Activated naive CD4-positive, alpha-beta T cell treated with anti-CD3 and anti-CD28 coated beads, Interleukin-2, amount 10 ng/mL, durations not matched to agents 7 days and 5 days (primary cell): ENCODE measurements around the gene OSBPL1A.

Experiments used
- CTCF ChIA-PET: fragments of 350-600 bp; sonication (Branson Sonifier 250); formaldehyde crosslinking; loops from one replicate; lab custom pipeline; 2021; ENCODE audit warnings: antibody characterized with exemption; lab: Charles Lee
- DNase-seq: peaks from one replicate; pipeline ENCODE4 v3.0.0-alpha.2; 2020
- H3K27ac Mint-ChIP-seq: one replicate; pipeline ENCODE4 v1.8.0; 2021; ENCODE audit warnings: mild to moderate bottlenecking, moderate library complexity, mixed read lengths
- H3K27me3 Mint-ChIP-seq: one replicate; pipeline ENCODE4 v1.8.0; 2021; ENCODE audit warnings: mild to moderate bottlenecking, mixed read lengths
- H3K36me3 Mint-ChIP-seq: one replicate; pipeline ENCODE4 v1.8.0; 2021; ENCODE audit warnings: mixed read lengths
- H3K4me1 Mint-ChIP-seq: one replicate; pipeline ENCODE4 v1.8.0; 2021; ENCODE audit warnings: mixed read lengths
- H3K4me3 Mint-ChIP-seq: one replicate; pipeline ENCODE4 v1.8.0; 2021; ENCODE audit warnings: mild to moderate bottlenecking, moderate library complexity, mixed read lengths
- H3K9me3 Mint-ChIP-seq: one replicate; pipeline ENCODE4 v1.8.0; 2021; ENCODE audit warnings: mixed read lengths

Gene OSBPL1A

DNA sequence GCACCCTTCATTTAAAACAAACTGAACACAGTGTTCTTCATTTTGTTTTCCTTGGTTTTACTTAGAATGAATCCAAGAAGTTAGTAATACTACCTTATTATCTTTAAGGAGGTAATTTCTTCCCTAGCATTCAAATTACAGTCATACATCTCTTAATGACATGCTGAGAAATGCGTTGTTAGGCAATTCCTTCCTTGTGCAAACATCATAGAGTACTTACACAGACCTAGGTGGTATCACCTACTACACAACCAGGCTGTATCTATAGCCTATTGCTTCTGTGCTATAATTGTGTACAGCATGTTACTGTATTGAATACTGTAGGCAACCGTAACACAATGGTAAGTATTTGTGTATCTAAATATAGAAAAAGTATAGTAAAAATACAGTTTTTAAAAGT, 267.1 kb downstream of the OSBPL1A start:
- no peak for DNase-seq
- no peaks in the 10 kb centered on the region for H3K27me3 Mint-ChIP-seq
- peaks cover 64% of the 10 kb centered on the region for H3K36me3 Mint-ChIP-seq
- no peaks in the 10 kb centered on the region for H3K4me1 Mint-ChIP-seq
- no peak overlapping the region for H3K4me3 Mint-ChIP-seq
- no peak overlapping the region for H3K27ac Mint-ChIP-seq
- CTCF ChIA-PET, result no interaction called here
- H3K9me3 Mint-ChIP-seq, result no peaks in the 10 kb centered on the region

DNA sequence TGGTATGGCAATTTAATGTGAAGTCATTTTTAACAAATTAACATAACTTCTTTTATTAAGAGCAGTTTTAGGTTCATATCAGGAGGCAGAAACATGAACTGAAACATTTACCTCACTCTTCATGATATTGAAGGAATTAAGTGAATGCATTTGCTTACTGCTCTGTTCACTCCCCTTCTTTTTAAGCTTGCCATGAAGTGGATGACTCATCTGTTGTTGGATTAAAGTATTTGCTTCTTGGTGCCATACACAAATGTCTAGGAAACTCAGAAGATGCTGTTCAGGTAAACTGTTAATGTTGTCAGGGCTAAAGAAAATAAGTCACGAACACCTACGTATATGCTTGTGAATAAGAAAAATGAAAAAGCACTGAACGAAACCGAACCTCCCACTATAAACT, 268.9 kb downstream of the OSBPL1A start:
- H3K9me3 Mint-ChIP-seq, result no peaks in the 10 kb centered on the region
- H3K27me3 Mint-ChIP-seq, result no peaks in the 10 kb centered on the region
- H3K4me3 Mint-ChIP-seq, result no peak overlapping the region
- H3K4me1 Mint-ChIP-seq, result no peaks in the 10 kb centered on the region
- H3K27ac Mint-ChIP-seq, result no peak overlapping the region
- H3K36me3 Mint-ChIP-seq, result peaks cover 66% of the 10 kb centered on the region
- CTCF ChIA-PET, result no interaction called here
- DNase-seq, result no peak

DNA sequence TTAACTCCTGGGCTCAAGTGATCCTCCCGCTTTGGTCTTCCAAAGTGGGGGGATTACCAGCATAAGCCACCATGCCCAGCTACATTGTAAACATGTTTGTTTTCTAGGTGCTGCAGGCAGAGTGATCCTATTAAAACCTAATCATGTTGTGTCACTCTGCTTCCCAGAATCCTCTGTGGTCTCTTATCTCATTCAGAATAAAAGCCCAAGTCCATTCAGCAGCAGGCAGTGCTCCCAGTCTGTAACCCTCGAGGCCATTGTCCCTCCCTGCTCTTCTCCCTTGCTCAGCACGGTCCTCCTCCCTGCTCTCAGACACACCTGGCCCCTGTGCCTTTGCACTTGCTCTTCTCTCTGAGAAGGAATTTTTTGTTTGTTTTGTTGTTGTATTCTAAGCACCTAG, 269.9 kb downstream of the OSBPL1A start:
- Mint-ChIP-seq H3K27me3 (no peaks in the 10 kb centered on the region), H3K4me3 (no peak overlapping the region), H3K27ac (no peak overlapping the region), H3K9me3 (no peaks in the 10 kb centered on the region), H3K4me1 (no peaks in the 10 kb centered on the region), H3K36me3 (peaks cover 67% of the 10 kb centered on the region)
- DNase-seq, result no peak
- CTCF ChIA-PET, result interaction anchor here (0.9 kb wide), 1 partner anchor 210 kb away, joined by 3 read pairs; no protein-coding TSS in a partner anchor

DNA sequence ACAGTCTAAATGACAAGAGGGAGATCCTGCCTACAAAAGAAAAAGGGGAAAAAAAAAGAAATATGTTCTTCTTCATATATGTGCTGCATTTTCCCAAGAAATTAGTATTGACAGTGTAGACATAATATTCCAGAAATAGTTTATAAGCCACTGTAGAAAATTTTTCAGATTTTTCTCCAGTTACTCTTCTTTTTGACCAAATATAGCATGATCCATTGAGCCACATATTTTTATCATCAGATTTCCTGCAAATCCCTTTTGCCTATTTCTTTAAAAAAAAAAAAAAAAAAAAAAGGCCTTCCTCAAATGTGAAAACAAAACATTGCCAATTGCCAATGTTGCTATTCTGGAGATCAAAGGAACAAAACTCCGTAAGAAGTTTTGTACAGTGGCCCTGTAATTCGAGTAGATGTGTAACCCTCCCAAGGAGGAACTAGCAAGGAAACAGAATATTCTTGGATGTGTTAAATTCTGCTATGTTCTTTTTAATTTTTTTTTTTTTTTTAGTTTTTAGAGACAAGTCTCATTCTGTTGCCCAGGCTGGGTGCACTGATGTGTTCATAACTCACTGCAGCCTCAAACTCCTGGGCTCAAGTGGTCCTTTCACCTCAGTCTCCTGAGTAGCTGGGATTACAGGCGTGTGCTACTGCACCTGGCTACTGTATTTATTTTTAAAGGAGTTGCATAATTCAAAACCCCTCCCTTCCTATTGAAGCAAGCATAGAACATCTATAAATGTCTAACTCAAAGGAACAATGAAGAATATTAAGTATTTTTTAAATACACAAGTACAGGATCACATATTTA, 271.3 kb downstream of the OSBPL1A start:
- H3K4me3 Mint-ChIP-seq, result no peak overlapping the region

DNA sequence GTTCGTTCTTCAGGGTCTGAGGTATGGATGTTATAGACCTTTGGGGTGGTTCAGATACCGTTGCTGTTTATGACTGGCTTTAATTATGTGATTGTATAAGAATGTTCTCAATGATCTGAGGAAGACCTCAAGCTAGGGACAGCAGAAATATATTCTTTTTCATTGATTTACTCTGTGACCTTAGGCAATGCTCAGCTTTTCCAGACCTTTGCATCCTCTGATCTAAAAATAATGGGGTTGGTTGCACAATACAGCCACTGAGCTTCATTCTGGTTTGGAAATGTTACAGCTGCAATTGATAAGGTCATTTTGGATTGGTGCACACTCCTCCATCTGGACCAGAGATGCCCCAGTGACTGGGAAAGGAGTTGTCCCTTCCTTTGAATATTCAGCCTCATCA, 276.0 kb downstream of the OSBPL1A start:
- CTCF ChIA-PET, result no interaction called here
- peaks cover 61% of the 10 kb centered on the region for H3K36me3 Mint-ChIP-seq
- no peak overlapping the region for H3K27ac Mint-ChIP-seq
- H3K4me3 Mint-ChIP-seq, result no peak overlapping the region
- no peaks in the 10 kb centered on the region for H3K27me3 Mint-ChIP-seq
- no peak for DNase-seq
- no peaks in the 10 kb centered on the region for H3K9me3 Mint-ChIP-seq
- peaks cover 6% of the 10 kb centered on the region for H3K4me1 Mint-ChIP-seq

More for the DNA sequence above, 271.3 kb downstream of the OSBPL1A start:
- no peak overlapping the region for H3K27ac Mint-ChIP-seq
- DNase-seq, result no peak
- H3K9me3 Mint-ChIP-seq, result no peaks in the 10 kb centered on the region
- no peaks in the 10 kb centered on the region for H3K4me1 Mint-ChIP-seq
- H3K27me3 Mint-ChIP-seq, result no peaks in the 10 kb centered on the region
- H3K36me3 Mint-ChIP-seq, result peaks cover 67% of the 10 kb centered on the region
- CTCF ChIA-PET, result no interaction called here

DNA sequence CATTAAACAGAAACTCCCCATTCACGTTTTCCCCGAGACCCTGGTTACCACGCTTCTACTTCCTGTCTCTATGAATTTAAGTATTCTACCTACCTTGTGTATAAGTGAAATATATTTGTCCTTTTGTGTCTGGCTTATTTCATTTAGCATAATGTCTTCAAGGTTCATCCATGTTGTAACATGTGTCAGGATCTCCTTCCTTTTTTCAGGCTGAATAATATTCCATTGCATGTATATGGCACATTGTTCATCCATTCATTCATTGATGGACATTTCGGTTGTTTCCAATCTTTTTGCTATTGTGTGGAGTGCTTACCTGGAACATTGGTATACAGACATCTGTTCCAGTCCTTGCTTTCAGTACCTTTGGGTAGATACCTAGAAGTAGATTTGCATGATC, 276.9 kb downstream of the OSBPL1A start:
- Mint-ChIP-seq H3K27me3 (no peaks in the 10 kb centered on the region), H3K36me3 (peaks cover 61% of the 10 kb centered on the region), H3K4me3 (no peak overlapping the region), H3K27ac (no peak overlapping the region), H3K4me1 (peaks cover 13% of the 10 kb centered on the region), H3K9me3 (no peaks in the 10 kb centered on the region)
- DNase-seq, result no peak
- CTCF ChIA-PET, result interaction anchor here (1.1 to 3.1 kb wide), 4 partner anchors 58 to 309 kb away, joined by 3 to 12 read pairs (median 4); no protein-coding TSS in a partner anchor

DNA sequence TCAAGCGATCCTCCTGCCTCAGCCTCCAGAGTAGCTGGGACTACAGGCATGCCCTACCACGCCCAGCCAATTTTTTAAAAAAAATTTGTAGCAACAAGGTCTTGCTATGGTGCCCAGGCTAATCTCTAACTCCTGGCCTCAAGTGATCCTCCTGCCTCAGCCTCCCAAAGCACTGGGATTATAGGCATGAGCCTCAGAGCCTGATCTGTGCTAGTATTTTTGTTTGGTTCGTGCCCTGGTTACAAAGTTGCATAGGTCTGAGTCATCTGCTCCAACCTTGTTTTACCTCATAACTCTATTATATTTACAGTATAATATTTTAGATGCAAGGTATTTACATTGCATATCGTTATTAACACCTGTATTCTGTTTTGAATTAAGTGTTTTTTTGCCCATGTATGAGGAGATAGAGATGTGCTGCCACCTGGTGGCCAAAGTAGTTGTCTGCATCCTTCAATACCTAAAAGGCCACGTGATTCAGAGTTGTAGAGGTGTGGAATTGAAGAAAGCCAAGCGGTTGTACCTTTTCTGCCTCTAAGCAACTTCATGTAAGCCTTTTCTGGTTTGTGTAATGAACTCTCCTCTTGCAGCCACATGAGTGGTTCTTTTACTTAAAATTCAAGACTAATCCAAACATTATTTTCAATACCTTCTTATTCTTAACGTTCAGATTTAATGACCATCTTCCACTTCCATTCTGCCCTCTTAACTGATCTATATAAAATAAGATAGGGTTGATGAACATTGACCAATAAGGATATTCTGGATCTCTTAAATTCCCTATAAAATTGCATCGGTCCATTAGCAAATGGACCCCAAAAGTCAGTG, 278.7 kb downstream of the OSBPL1A start:
- no peak overlapping the region for H3K4me3 Mint-ChIP-seq
- peak; percentile 85 for DNase-seq
- H3K36me3 Mint-ChIP-seq, result peaks cover 63% of the 10 kb centered on the region
- no peaks in the 10 kb centered on the region for H3K27me3 Mint-ChIP-seq
- CTCF ChIA-PET, result interaction anchor here (0.7 to 3.1 kb wide), 11 partner anchors 37 to 490 kb away, joined by 3 to 12 read pairs (median 3); no protein-coding TSS in a partner anchor
- H3K4me1 Mint-ChIP-seq, result peaks cover 22% of the 10 kb centered on the region
- H3K27ac Mint-ChIP-seq, result no peak overlapping the region
- H3K9me3 Mint-ChIP-seq, result no peaks in the 10 kb centered on the region

DNA sequence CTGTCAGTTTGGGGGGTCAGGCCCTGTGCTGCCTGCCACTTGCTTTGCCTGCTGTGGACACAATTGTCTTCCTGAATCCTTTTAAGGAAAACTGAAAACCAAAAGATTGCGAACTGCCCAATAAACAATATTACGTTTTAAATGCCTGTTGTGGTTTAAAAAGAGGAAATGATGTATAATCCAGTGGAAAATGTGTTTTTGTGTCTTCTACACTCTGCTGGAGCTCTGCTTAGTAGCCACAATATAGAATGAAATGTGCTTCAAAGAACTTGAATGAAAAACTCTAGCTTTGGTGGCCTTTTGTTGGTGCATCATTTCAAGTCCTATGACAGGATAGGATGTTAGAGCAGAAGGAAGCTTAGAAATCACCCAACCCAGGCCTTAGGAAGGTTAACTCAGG, 282.0 kb downstream of the OSBPL1A start:
- Mint-ChIP-seq H3K27ac (no peak overlapping the region), H3K36me3 (peaks cover 56% of the 10 kb centered on the region), H3K4me3 (no peak overlapping the region), H3K4me1 (peaks cover 26% of the 10 kb centered on the region), H3K9me3 (no peaks in the 10 kb centered on the region), H3K27me3 (no peaks in the 10 kb centered on the region)
- no peak for DNase-seq
- CTCF ChIA-PET, result interaction anchor here (0.7 to 3.0 kb wide), 5 partner anchors 11 to 244 kb away, joined by 3 to 13 read pairs (median 3); no protein-coding TSS in a partner anchor

DNA sequence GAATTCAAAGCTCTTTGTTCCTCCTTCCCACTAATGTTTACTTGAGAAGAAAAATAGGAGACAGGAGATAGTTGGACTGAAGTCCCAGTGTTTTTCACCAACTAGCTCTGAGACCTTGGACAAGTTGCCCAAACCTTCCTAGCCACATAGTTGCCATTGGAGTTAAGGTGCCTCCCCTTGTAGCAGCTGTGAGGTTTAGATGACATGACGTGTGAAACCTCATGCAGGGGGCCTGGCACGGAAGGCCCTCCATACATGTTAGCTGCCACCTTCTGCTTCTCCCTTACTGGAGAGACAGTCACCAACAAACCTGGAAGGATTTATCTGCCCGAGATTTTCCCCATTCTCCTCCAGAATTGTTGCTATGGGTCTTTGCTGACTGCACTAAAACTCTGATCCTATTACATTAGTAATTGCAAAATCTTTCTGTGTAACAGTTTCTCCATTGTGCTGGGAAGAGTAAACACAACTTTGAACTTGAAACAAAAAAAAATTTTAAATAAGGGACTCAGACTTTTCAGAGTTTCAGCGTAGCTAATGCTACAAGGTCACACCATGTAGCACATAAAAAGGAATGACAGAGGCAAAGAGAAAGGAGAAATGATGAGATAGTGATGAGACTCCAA, 282.6 kb downstream of the OSBPL1A start:
- H3K4me1 Mint-ChIP-seq, result peaks cover 26% of the 10 kb centered on the region
- H3K27ac Mint-ChIP-seq, result no peak overlapping the region
- H3K4me3 Mint-ChIP-seq, result no peak overlapping the region
- no peaks in the 10 kb centered on the region for H3K27me3 Mint-ChIP-seq
- H3K36me3 Mint-ChIP-seq, result peaks cover 55% of the 10 kb centered on the region
- H3K9me3 Mint-ChIP-seq, result no peaks in the 10 kb centered on the region
- CTCF ChIA-PET, result interaction anchor here (0.9 to 3.0 kb wide), 5 partner anchors 10 to 304 kb away, joined by 3 to 13 read pairs (median 3); no protein-coding TSS in a partner anchor
- DNase-seq, result no peak

DNA sequence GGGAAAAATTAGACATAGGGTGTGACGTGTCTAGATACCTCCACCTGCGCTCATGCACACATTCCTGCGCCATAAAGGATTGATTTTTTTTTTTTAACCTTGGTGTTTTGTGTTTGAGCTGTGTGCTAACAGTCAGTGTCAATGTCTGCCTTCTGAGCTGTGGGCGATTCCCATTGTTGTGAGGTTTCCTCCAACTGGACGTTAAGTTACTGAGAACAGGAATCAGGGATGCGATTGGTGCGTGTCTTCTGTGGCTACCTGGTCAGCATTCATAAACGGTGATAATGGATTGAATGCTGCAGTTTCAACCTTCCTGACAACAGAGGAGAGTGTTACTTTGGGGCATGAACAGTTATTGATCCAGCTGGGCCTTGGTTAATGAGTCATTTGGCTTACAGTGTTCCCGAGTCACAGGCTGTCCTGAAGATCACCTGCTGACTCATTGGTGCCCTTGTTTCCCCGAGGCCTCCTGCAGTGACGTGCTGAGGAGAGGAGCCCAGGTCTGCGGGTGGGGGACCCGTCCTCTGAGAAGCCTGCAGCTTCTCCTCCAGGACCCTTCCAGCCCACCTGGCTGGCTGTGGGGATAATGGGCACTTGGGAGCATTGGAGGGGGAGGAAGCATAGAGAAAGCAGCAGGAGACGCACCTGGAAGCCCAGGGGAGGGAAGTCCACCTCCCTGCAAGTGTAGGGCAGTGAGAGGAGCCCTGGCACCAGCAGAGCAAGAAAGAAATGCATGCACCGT, 284.6 kb downstream of the OSBPL1A start:
- CTCF ChIA-PET, result interaction anchor here (1.4 kb wide), 1 partner anchor 159 kb away, joined by 3 read pairs; no protein-coding TSS in a partner anchor
- no peaks in the 10 kb centered on the region for H3K9me3 Mint-ChIP-seq
- H3K27ac Mint-ChIP-seq, result peak overlapping the region; percentile 2
- H3K27me3 Mint-ChIP-seq, result no peaks in the 10 kb centered on the region
- no peak overlapping the region for H3K4me3 Mint-ChIP-seq
- H3K36me3 Mint-ChIP-seq, result peaks cover 50% of the 10 kb centered on the region
- DNase-seq, result no peak
- peaks cover 20% of the 10 kb centered on the region for H3K4me1 Mint-ChIP-seq

DNA sequence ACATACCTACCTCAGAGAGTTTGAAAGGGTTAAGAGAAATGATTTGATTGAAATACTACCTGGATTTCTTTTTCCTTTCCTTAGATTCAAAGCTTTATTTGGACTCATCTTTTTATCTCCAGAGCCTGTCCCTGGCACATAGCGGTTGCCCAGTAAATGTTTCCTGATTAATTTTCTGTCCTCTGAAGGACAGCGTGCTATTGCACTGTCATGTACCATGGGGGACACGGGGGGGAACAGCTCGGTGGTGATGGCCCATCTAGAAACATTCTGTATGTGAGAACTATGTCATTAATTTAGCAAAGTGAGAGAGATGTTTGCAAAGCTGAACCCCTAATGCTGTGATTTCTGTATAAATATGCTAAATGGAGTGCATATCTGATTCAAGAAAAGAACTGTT, 285.2 kb downstream of the OSBPL1A start:
- H3K36me3 Mint-ChIP-seq, result peaks cover 48% of the 10 kb centered on the region
- DNase-seq, result no peak

More for the DNA sequence above, 285.2 kb downstream of the OSBPL1A start:
- no peak overlapping the region for H3K27ac Mint-ChIP-seq
- H3K9me3 Mint-ChIP-seq, result no peaks in the 10 kb centered on the region
- no peak overlapping the region for H3K4me3 Mint-ChIP-seq
- no peaks in the 10 kb centered on the region for H3K27me3 Mint-ChIP-seq
- CTCF ChIA-PET, result interaction anchor here (1.4 kb wide), 1 partner anchor 159 kb away, joined by 3 read pairs; no protein-coding TSS in a partner anchor
- H3K4me1 Mint-ChIP-seq, result peaks cover 20% of the 10 kb centered on the region
